Measurements from ENCODE around the gene IRF7. TPM values are rescaled to one million over a fixed set of nuclear protein-coding genes. Genes with fewer than 3 reads are reported as not detected.
A peak's percentile ranks its signal among the peaks of the same experiment; 100 is the strongest.

The IRF7 gene
- total RNA-seq (10 to 100 TPM in 6 of 7 donors, 1 to 10 TPM in 1; 8.2 to 59.1 (median 17.1) TPM), polyA plus RNA-seq (10 to 100 TPM in 1 of 2 donors, under 1 TPM in 1; 0.28 to 22.8 TPM)
- long read RNA-seq, donor 1, transcript IRF7-205 (11 exons, 1,974 nt), result major isoform, 86 of 287 reads
- long read RNA-seq, donor 1, transcript IRF7-201 (10 exons, 1,992 nt), result minor isoform, 9 of 287 reads
- long read RNA-seq, donor 1, transcript IRF7-202 (10 exons, 1,807 nt), result minor isoform, 20 of 287 reads
- long read RNA-seq, donor 1, partial matches to known transcripts, result 18 of 287 reads
- long read RNA-seq, donor 1, other reads (novel, unspliced or antisense), result 145 of 287 reads
- long read RNA-seq, donor 2, partial matches to known transcripts, result 0 of 2 reads
- long read RNA-seq, donor 2, other reads (novel, unspliced or antisense), result 0 of 2 reads
- long read RNA-seq, donor 3, partial matches to known transcripts, result 7 of 30 reads
- long read RNA-seq, donor 3, other reads (novel, unspliced or antisense), result 18 of 30 reads

- H3K27ac ChIP-seq, result peak within 1 kb of the TSS; percentile 62 to 80
- TF ChIP-seq POLR2A (IDR thresholded peaks at IDR 0.05) (peak; percentile 62), EP300 (IDR thresholded peaks at IDR 0.05) (no peak), CTCF (IDR thresholded peaks at IDR 0.05) (no peak)
- 4 to 5% (median 5%) methylated on average over 47 to 66 of the region's 66 CpGs for WGBS, 3 donors
- H3K9me3 ChIP-seq, result no peaks in the 10 kb centered on the region
- no peaks in the 10 kb centered on the region for H3K27me3 ChIP-seq
- no peaks in the 10 kb centered on the region for H3K36me3 ChIP-seq
- intact Hi-C loops (cut with DNase I), result loop anchor here in 1 of 4 donors (10.0 kb wide), 1 partner anchor 59 kb away; no protein-coding TSS in a partner anchor
- DNase-seq, result peak; percentile 88 to 93 (median 91)
- H3K4me1 ChIP-seq (ENCODE audit: insufficient read depth), result peaks cover 8% of the 10 kb centered on the region
- peak within 1 kb of the TSS; percentile 59 for H3K4me3 ChIP-seq
Measured at GRCh38 chr11:615504-616319, at the start of gene IRF7. IRF7 (minus strand) TSS chr11:615950; CDS start chr11:615364, 586 bp downstream.

GRCh38 chr11:665062-665703 is 49.4 kb upstream of the IRF7 start:
- no peaks in the 10 kb centered on the region for H3K36me3 ChIP-seq
- 18 to 32% (median 31%) methylated on average over 11 to 15 of the region's 15 CpGs for WGBS, 3 donors
- no peak overlapping the region for H3K4me3 ChIP-seq
- intact Hi-C loops (cut with DNase I), result no loop called here
- peak in 1 of 5 donors; percentile 25 for DNase-seq
- peaks cover 6% of the 10 kb centered on the region for H3K4me1 ChIP-seq (ENCODE audit: insufficient read depth)
- H3K27me3 ChIP-seq, result no peaks in the 10 kb centered on the region
- TF ChIP-seq EP300 (IDR thresholded peaks at IDR 0.05) (no peak), POLR2A (IDR thresholded peaks at IDR 0.05) (no peak), CTCF (IDR thresholded peaks at IDR 0.05) (no peak)
- no peaks in the 10 kb centered on the region for H3K9me3 ChIP-seq
- H3K27ac ChIP-seq, result no peak overlapping the region

GRCh38 chr11:662689-663274 is 47.0 kb upstream of the IRF7 start:
- no peak overlapping the region for H3K27ac ChIP-seq
- H3K4me3 ChIP-seq, result no peak overlapping the region
- no peaks in the 10 kb centered on the region for H3K9me3 ChIP-seq
- H3K36me3 ChIP-seq, result no peaks in the 10 kb centered on the region
- peak; percentile 68 to 87 (median 81) for DNase-seq
- no peaks in the 10 kb centered on the region for H3K27me3 ChIP-seq
- intact Hi-C loops (cut with DNase I), result loop anchor here in 2 of 4 donors (5.0 kb wide), 1 partner anchor 65 kb away; no protein-coding TSS in a partner anchor
- WGBS, 3 donors, result 37 to 50% (median 40%) methylated on average over 15 of the region's 15 CpGs
- TF ChIP-seq POLR2A (IDR thresholded peaks at IDR 0.05) (peak; percentile 12), CTCF (IDR thresholded peaks at IDR 0.05) (peak; percentile 55 to 67 (median 67)), EP300 (IDR thresholded peaks at IDR 0.05) (no peak)
- H3K4me1 ChIP-seq (ENCODE audit: insufficient read depth), result peaks cover 6% of the 10 kb centered on the region

Data from ovary (tissue), 10 donors.